ENCODE results near the gene LRRC26.

The LRRC26 gene

GRCh38 chr9:137178939-137179630 lies 9.2 kb upstream of the LRRC26 start:
- Histone ChIP-seq H3K4me3 (ENCODE audit: low read depth in 1 of 2, low read length in 2 of 2) (no peak overlapping the region), H3K79me2 (ENCODE audit: insufficient read depth, low read length) (no peaks in the 10 kb centered on the region), H3K4me2 (ENCODE audit: insufficient read depth, low read length) (no peak overlapping the region), H3K4me1 (ENCODE audit: insufficient read depth, low read length) (no peaks in the 10 kb centered on the region), H3K9me3 (ENCODE audit: insufficient read depth, low read length, severe bottlenecking) (no peaks in the 10 kb centered on the region), H3K36me3 (ENCODE audit: insufficient read depth, low read length) (peaks cover 37% of the 10 kb centered on the region), H3K27me3 (ENCODE audit: insufficient read depth, low read length, poor library complexity) (no peaks in the 10 kb centered on the region), H4K20me1 (ENCODE audit: insufficient read depth, low read length) (peaks cover 30% of the 10 kb centered on the region), H3K9ac (ENCODE audit: low read depth, low read length) (no peak overlapping the region), H3K27ac (ENCODE audit: low read length) (no peak overlapping the region), H2AFZ (ENCODE audit: low read depth, low read length) (no peak overlapping the region)
- no peak for ATAC-seq (ENCODE audit: insufficient read depth, low read depth)
- no peak for DNase-seq
- no peak for TF ChIP-seq EZH2 (IDR thresholded peaks at IDR 0.05; ENCODE audit: borderline replicate concordance, low read depth, low read length, severe bottlenecking)
- TF ChIP-seq, protein P1, sequence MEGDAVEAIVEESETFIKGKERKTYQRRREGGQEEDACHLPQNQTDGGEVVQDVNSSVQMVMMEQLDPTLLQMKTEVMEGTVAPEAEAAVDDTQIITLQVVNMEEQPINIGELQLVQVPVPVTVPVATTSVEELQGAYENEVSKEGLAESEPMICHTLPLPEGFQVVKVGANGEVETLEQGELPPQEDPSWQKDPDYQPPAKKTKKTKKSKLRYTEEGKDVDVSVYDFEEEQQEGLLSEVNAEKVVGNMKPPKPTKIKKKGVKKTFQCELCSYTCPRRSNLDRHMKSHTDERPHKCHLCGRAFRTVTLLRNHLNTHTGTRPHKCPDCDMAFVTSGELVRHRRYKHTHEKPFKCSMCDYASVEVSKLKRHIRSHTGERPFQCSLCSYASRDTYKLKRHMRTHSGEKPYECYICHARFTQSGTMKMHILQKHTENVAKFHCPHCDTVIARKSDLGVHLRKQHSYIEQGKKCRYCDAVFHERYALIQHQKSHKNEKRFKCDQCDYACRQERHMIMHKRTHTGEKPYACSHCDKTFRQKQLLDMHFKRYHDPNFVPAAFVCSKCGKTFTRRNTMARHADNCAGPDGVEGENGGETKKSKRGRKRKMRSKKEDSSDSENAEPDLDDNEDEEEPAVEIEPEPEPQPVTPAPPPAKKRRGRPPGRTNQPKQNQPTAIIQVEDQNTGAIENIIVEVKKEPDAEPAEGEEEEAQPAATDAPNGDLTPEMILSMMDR (IDR thresholded peaks at IDR 0.05; ENCODE audit: borderline replicate concordance, extremely low read depth, low read length, poor library complexity, severe bottlenecking): no peak

GRCh38 chr9:137178201-137178938 lies 8.5 kb upstream of the LRRC26 start:
- Histone ChIP-seq H3K4me1 (ENCODE audit: insufficient read depth, low read length) (no peaks in the 10 kb centered on the region), H3K9me3 (ENCODE audit: insufficient read depth, low read length, severe bottlenecking) (no peaks in the 10 kb centered on the region), H3K36me3 (ENCODE audit: insufficient read depth, low read length) (peaks cover 30% of the 10 kb centered on the region), H4K20me1 (ENCODE audit: insufficient read depth, low read length) (peaks cover 31% of the 10 kb centered on the region), H3K79me2 (ENCODE audit: insufficient read depth, low read length) (no peaks in the 10 kb centered on the region), H3K4me3 (ENCODE audit: low read depth in 1 of 2, low read length in 2 of 2) (no peak overlapping the region), H2AFZ (ENCODE audit: low read depth, low read length) (no peak overlapping the region), H3K27me3 (ENCODE audit: insufficient read depth, low read length, poor library complexity) (no peaks in the 10 kb centered on the region), H3K4me2 (ENCODE audit: insufficient read depth, low read length) (no peak overlapping the region), H3K9ac (ENCODE audit: low read depth, low read length) (no peak overlapping the region), H3K27ac (ENCODE audit: low read length) (no peak overlapping the region)
- no peak for TF ChIP-seq EZH2 (IDR thresholded peaks at IDR 0.05; ENCODE audit: borderline replicate concordance, low read depth, low read length, severe bottlenecking)
- TF ChIP-seq, protein P1 (IDR thresholded peaks at IDR 0.05; ENCODE audit: borderline replicate concordance, extremely low read depth, low read length, poor library complexity, severe bottlenecking): no peak
- DNase-seq (no peak), ATAC-seq (ENCODE audit: insufficient read depth, low read depth) (no peak)

- H3K9ac ChIP-seq (ENCODE audit: low read depth, low read length): no peak overlapping the region
- no peak overlapping the region for H3K4me3 ChIP-seq (ENCODE audit: low read depth in 1 of 2, low read length in 2 of 2)
- H3K27me3 ChIP-seq (ENCODE audit: insufficient read depth, low read length, poor library complexity): no peaks in the 10 kb centered on the region
- H3K4me1 ChIP-seq (ENCODE audit: insufficient read depth, low read length): no peaks in the 10 kb centered on the region
- ATAC-seq (ENCODE audit: insufficient read depth, low read depth) (peak; percentile 41; the same call in 2 of the 3 replicates), DNase-seq (peak; percentile 30)
- TF ChIP-seq, protein P1 (IDR thresholded peaks at IDR 0.05; ENCODE audit: borderline replicate concordance, extremely low read depth, low read length, poor library complexity, severe bottlenecking): peak; percentile 61
- TF ChIP-seq EZH2 (IDR thresholded peaks at IDR 0.05; ENCODE audit: borderline replicate concordance, low read depth, low read length, severe bottlenecking): no peak
- peaks cover 16% of the 10 kb centered on the region for H3K36me3 ChIP-seq (ENCODE audit: insufficient read depth, low read length)
- no peak overlapping the region for H3K27ac ChIP-seq (ENCODE audit: low read length)
- no peaks in the 10 kb centered on the region for H3K79me2 ChIP-seq (ENCODE audit: insufficient read depth, low read length)
- H4K20me1 ChIP-seq (ENCODE audit: insufficient read depth, low read length): peaks cover 35% of the 10 kb centered on the region
- no peak overlapping the region for H2AFZ ChIP-seq (ENCODE audit: low read depth, low read length)
- no peak overlapping the region for H3K4me2 ChIP-seq (ENCODE audit: insufficient read depth, low read length)
- H3K9me3 ChIP-seq (ENCODE audit: insufficient read depth, low read length, severe bottlenecking): no peaks in the 10 kb centered on the region
These were observed 6.7 kb upstream of the LRRC26 start for GRCh38 chr9:137176302-137177182.
